Stomach smooth muscle (tissue), 2 donors: ENCODE measurements around the gene SC5D.

Experiments used
- H3K27ac ChIP-seq: one replicate; pipeline ENCODE4 v1.7.0; 2013; ENCODE audit warnings: mild to moderate bottlenecking, low read length, inconsistent platforms
- H3K27me3 ChIP-seq, 2 donors: one replicate each; pipeline ENCODE4 v1.7.0; 2013; ENCODE audit warnings: low read length in 2 of 2; ENCODE audit not compliant: insufficient read depth in 2 of 2, control insufficient read depth in 1 of 2
- H3K36me3 ChIP-seq, 2 donors: one replicate each; pipeline ENCODE4 v1.7.0; 2013; ENCODE audit warnings: low read length in 2 of 2; ENCODE audit not compliant: control insufficient read depth in 2 of 2, insufficient read depth in 2 of 2
- H3K4me1 ChIP-seq: one replicate; pipeline ENCODE4 v1.7.0; 2013; ENCODE audit warnings: low read length; ENCODE audit not compliant: control insufficient read depth, insufficient read depth
- H3K4me3 ChIP-seq, 2 donors: one replicate each; pipeline ENCODE4 v1.7.0; 2013; ENCODE audit warnings: low read length in 2 of 2
- H3K9ac ChIP-seq, 2 donors: one replicate each; pipeline ENCODE4 v1.7.0; 2013; ENCODE audit warnings: low read length in 2 of 2, mild to moderate bottlenecking in 1 of 2
- H3K9me3 ChIP-seq, 2 donors: one replicate each; pipeline ENCODE4 v1.7.0; 2013; ENCODE audit warnings: low read length in 2 of 2; ENCODE audit not compliant: control insufficient read depth in 2 of 2
- donor health status: healthy.
- donor health status: Pancreatic carcinoma.

SC5D gene

DNA sequence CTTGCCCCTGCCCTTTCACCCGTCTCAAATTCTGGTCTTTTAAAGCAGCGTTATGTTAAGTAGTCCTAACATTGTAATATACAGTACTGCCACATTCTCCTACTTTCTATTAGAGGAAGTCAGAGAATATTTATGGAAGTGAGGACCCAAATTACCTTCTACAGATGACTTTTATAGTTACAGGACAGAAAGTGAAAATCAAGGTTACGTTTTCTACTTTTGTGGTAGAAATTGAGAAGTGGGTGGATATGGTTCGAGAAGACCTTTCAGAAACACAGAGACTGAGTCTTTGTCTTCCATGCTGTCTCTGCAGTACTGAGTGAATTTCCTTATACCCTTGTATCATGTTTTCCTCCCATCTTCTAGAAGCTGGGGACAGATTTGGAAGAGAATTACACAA lies 17.1 kb downstream of the SC5D start:
- Histone ChIP-seq H3K36me3 (peaks cover 14 to 15% of the 10 kb centered on the region in 2 donors), H3K9ac (no peak overlapping the region), H3K4me3 (no peak overlapping the region), H3K4me1 (no peaks in the 10 kb centered on the region), H3K9me3 (no peaks in the 10 kb centered on the region), H3K27ac (no peak overlapping the region), H3K27me3 (no peaks in the 10 kb centered on the region)

DNA sequence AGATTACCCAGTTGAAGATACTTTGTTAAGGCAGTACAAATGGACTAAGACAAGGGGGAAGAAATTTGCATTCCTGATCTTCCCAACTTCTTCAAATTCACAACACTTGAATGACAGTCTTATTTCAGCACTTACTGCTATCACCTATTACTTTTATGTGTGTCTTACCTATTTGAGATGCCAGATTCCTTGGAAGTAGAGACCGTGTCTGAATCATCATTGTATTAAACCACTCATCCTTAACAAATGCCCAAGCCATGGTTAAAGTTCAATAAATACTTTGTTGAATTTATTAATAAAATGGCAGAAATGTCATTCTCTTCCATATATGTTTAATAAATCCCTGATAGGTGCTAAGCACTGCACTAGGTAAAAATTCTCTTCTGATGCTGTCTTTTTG lies 18.3 kb downstream of the SC5D start:
- H3K36me3 ChIP-seq: peaks cover 14 to 15% of the 10 kb centered on the region in 2 donors
- no peaks in the 10 kb centered on the region for H3K9me3 ChIP-seq
- H3K27me3 ChIP-seq: no peaks in the 10 kb centered on the region
- no peak overlapping the region for H3K27ac ChIP-seq
- H3K4me1 ChIP-seq: no peaks in the 10 kb centered on the region
- no peak overlapping the region for H3K9ac ChIP-seq
- no peak overlapping the region for H3K4me3 ChIP-seq

DNA sequence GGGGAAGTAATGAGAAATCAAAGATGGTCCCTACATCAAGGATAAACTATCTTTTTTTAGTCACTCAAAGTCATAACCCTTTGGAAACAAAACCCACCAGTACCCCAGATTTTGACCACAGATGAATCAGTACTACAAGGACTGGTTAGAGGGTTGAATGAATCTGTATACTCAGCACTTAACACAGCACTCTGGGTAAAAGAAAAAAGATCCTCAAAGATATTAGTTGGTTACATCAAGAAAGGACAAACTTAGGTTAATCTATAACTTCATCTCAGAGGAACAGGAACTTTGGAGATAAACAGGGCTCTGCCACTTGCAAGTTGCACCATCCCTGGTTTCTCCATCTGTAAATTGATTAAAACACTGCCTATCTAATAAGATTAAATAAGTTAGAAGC lies 18.8 kb downstream of the SC5D start:
- Histone ChIP-seq H3K36me3 (peaks cover 14% of the 10 kb centered on the region in 2 donors), H3K27ac (no peak overlapping the region), H3K4me3 (no peak overlapping the region), H3K4me1 (no peaks in the 10 kb centered on the region), H3K9me3 (no peaks in the 10 kb centered on the region), H3K27me3 (no peaks in the 10 kb centered on the region), H3K9ac (no peak overlapping the region)

DNA sequence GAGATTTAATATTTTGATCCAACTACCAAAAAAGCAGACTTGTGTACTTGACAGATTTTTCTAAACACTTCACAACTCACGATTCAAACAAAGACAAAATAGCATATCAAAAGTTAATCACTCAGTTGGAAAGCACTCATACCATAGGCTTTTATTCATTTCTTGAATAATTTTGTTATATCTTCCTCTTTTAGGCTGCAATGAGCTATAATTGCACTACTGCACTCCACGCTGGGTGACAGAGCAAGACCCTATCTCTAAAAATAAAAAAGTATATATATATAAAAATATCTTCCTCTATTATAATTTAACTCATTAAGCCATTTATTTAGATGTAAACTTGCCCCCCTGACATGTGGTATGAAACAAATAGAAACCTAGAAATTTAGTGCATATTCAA lies 19.9 kb downstream of the SC5D start:
- Histone ChIP-seq H3K4me1 (no peaks in the 10 kb centered on the region), H3K27me3 (no peaks in the 10 kb centered on the region), H3K27ac (no peak overlapping the region), H3K4me3 (no peak overlapping the region), H3K9me3 (no peaks in the 10 kb centered on the region), H3K9ac (no peak overlapping the region), H3K36me3 (peaks cover 4% of the 10 kb centered on the region in 2 donors)

DNA sequence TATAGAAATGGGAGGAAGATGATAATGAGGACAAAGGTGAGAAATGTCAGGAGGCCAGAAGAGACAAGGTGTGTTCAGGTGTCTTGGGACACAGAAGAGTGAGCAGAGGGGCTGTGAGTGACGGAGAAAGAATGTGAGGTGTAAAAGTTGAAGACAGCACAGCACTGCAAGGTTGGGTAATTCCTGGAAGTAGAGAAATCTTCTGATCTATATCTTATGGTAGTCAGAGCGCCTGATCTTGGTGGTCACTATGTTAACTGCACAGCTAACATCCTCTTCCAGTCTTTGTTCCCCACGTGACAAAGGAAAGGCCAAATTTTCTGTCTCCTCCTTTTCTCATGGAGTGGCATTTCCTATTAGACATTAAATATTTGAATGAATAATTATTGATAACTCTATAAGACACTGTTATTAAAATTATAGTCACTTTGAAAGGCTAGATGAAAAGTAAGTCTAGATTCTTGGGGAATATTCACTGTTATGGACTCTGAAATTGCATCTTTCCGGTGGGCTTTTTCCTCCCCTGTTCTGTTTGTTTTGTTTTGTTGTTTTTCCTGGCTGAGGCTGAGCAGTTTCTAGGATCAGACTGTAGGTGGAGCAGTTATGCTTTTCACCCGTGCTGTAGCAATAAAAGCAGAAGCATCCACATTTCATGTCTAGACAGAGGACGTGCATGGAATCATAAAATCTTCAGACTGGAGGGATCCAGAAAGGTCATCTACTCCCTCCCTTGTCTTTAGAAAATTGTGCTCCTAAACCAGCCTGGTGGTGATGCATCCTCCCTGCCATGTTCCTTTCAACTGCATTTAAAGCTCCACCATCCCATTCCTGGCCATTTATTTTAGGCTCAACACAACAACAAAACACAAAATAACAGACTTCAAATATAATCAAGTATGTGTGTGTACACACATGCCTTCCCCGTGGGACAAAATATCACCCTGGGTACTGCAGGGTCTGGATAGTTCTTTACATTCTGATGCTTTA lies 26.6 kb downstream of the SC5D start:
- H3K36me3 ChIP-seq: no peaks in the 10 kb centered on the region
- H3K4me1 ChIP-seq: no peaks in the 10 kb centered on the region
- H3K9ac ChIP-seq: no peak overlapping the region
- no peak overlapping the region for H3K27ac ChIP-seq
- no peaks in the 10 kb centered on the region for H3K27me3 ChIP-seq
- no peak overlapping the region for H3K4me3 ChIP-seq
- no peaks in the 10 kb centered on the region for H3K9me3 ChIP-seq

DNA sequence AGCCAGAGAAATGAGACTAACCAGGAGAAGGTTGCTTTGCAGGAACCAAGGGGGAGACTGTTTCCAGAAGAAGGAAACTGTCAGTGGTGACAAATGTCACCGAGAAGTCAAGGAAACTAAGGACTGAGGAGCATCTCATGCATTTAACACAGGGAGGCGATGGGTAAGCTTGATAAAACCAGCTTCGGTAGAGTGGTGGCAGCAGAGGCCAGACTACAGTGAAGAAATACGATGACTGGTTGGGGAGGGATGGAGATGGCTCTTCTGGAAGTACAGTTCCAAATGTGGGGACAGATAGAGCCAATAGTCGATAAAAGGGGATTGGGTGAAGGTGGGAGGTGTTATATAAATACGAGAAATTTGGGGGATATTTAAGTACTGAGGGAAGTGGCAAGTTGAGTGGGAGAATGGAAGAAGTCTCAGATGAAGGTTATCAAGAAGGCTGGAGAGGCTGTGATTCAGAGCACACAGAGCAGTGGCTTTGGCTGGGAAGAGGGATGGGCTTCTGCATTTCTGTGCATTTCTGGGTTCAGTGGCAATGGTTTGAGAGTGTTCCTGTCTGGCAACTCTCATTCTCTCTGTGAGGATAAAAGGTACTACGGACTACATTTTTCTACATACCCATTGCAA lies 29.2 kb downstream of the SC5D start:
- Histone ChIP-seq H3K9ac (no peak overlapping the region), H3K4me1 (no peaks in the 10 kb centered on the region), H3K36me3 (no peaks in the 10 kb centered on the region), H3K27ac (no peak overlapping the region), H3K4me3 (no peak overlapping the region), H3K27me3 (no peaks in the 10 kb centered on the region), H3K9me3 (no peaks in the 10 kb centered on the region)

DNA sequence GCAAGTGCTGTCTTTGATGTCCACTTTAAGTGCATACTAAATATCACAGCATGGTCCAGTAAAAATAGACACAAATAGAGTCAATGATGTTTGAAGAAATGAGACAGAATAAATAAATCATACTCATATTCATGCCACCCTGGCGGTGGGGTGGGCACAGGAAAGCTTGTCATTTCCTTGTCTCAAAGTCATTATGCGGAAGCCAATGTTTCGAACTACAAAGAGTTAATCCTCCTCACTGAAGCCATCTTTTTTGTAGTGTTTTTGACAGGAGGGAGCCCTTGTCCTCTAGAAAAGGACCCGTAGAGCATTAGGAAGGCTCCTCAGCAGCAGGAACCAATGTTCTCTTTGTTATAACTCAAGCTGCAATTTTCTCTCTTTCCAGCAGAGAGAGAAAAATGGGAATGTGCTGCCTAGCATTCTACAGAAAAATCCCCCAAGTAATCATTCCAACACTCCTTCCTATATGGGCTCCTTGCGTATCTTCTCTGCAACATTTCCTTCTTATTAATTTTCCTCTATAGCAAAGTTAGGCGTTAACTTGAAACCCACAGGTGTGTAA lies 30.6 kb downstream of the SC5D start:
- Histone ChIP-seq H3K4me3 (no peak overlapping the region), H3K27ac (no peak overlapping the region), H3K36me3 (no peaks in the 10 kb centered on the region), H3K4me1 (no peaks in the 10 kb centered on the region), H3K27me3 (no peaks in the 10 kb centered on the region), H3K9ac (no peak overlapping the region), H3K9me3 (no peaks in the 10 kb centered on the region)

DNA sequence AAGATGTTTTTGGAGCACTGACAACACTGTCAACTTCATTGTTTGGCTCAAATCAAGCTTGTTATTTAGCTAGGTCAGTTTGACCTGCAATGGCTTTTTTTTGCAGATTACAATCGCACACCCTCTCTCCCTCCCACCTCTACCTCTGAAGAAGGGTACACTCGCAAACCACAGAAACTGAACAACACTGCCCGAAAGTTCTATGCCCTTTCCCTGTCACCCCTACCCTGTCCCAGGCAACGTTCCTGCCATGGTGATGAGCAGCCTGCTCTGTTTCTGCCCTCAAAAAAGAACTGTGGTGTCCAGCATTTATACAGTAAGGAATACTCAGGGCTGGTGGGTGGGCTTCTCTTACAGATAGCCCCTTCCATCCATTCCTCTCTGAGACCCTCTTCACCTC lies 33.7 kb downstream of the SC5D start:
- H3K36me3 ChIP-seq: no peaks in the 10 kb centered on the region
- H3K4me1 ChIP-seq: no peaks in the 10 kb centered on the region
- no peak overlapping the region for H3K4me3 ChIP-seq
- H3K27ac ChIP-seq: no peak overlapping the region
- peaks cover 0 to 3% of the 10 kb centered on the region in 2 donors for H3K27me3 ChIP-seq
- no peaks in the 10 kb centered on the region for H3K9me3 ChIP-seq
- H3K9ac ChIP-seq: no peak overlapping the region

DNA sequence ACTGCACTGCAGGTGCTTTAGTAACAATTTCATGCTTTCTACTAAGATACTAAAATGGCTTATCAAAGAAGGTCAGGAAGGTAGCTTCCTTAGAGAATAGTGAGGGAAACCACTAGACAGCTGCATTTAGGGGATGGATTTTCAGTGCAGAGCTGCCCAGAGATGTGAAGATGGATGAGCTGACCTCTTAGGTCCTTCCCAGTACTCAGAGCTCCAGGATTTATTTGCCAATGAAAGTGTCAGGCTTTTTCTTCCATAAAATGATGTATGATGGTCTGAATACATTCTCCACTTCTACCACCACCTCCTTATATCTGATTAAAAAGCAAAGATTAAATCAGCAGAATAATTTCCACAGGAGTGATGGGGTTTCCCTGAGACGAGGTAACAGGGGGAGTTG lies 35.0 kb downstream of the SC5D start:
- peaks cover 0 to 3% of the 10 kb centered on the region in 2 donors for H3K27me3 ChIP-seq
- no peaks in the 10 kb centered on the region for H3K36me3 ChIP-seq
- no peak overlapping the region for H3K4me3 ChIP-seq
- H3K4me1 ChIP-seq: no peaks in the 10 kb centered on the region
- H3K9ac ChIP-seq: no peak overlapping the region
- no peak overlapping the region for H3K27ac ChIP-seq
- H3K9me3 ChIP-seq: no peaks in the 10 kb centered on the region

DNA sequence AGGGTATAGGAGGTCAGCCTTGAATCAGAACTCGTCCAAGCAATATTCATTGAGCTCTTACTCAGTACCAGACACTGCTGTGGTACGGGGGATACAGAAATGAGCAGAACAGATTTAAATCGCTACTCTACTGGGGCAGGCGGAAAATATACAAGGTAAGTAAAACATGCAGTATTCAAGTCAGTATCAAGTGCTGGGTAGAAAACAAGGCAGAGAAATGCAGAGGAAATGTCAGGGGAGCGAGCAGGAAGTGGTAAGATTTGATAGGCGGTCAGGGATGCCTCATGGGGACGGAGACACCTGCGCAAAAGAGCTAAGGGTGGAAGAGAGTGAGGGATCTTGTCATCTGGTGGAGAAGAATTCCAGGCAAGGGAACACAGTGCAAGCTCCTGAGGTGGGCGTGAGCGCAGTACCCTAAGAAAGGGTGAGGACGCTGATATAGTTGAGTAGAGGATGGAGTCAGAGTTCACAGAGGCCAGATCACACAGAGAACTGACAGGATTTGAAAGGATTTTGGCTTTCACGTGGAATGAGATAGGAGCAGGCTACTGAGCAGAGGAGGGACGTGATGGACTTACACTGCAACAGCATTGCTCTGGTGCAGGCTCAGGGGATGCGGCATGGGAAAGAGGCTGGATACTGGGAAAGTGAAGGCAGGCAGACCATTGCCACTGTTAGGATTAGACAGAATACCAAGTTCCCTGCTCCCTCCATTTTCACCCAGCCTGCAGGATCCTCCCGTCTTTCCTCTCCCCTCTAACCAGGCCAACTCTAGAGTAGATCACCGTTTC lies 35.8 kb downstream of the SC5D start:
- Histone ChIP-seq H3K27me3 (peaks cover 0 to 3% of the 10 kb centered on the region in 2 donors), H3K9ac (no peak overlapping the region)

More for the DNA sequence above, 35.8 kb downstream of the SC5D start:
- H3K4me1 ChIP-seq: no peaks in the 10 kb centered on the region
- no peak overlapping the region for H3K4me3 ChIP-seq
- H3K36me3 ChIP-seq: no peaks in the 10 kb centered on the region
- no peak overlapping the region for H3K27ac ChIP-seq
- no peaks in the 10 kb centered on the region for H3K9me3 ChIP-seq
